ENCODE measurements around the gene PHF20.

The PHF20 gene

GRCh38 chr20:35734374-35734773 lies 37.4 kb upstream of the PHF20 start:
- Histone ChIP-seq H3K4me3 (replicated peaks; ENCODE audit: low read depth, low read length) (no peak overlapping the region), H3K27me3 (replicated peaks; ENCODE audit: control insufficient read depth, insufficient read depth, low read length) (no peaks in the 10 kb centered on the region), H3K36me3 (ENCODE audit: control insufficient read depth, insufficient read depth, low read length) (peaks cover 20% of the 10 kb centered on the region)
- no peak for TF ChIP-seq CTCF (IDR thresholded peaks at IDR 0.05; ENCODE audit: insufficient read depth, low read length, poor library complexity, severe bottlenecking)
- no peak for DNase-seq (ENCODE audit: extremely low read depth, insufficient read length)

DNA sequence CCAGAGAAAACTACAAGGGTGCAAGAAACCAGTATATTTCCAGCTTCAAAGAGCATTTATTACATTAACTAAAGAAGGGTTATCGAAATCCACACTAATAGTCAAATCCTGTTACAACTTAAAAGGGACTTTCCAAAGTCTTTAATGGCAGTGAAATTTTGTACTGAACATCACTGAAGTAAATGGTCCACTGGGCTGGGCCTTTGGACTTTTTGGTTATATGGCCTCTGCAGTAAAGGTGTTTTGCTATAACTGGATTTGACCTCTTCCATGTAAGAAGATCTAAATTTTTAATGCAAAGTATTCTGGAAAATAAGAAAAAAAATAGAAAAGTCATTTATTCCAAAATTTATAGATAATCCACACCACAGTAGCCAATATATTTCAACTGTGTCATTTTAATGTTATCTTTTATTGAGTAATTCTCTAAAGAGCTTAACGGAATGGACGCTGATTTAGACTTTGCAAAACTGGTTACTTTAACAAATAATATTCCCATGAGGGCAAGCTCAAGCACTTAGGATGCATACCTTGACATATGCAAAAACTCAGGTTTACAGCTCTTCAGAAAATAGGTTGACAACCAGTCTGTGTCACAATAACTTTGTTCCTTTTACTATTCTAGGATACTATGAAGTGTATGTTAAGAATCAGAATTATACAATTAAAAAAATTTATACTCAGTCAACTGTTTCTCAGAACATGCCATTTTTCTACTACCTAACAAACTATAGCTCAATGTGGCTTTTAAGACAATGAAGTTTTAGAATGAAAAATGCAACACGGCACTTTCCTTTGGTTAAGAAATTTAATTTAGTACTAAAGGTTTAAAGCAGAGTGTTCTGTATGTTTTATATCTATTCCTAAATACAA lies 36.8 kb upstream of the PHF20 start:
- DNase-seq (ENCODE audit: extremely low read depth, insufficient read length): no peak
- Histone ChIP-seq H3K36me3 (ENCODE audit: control insufficient read depth, insufficient read depth, low read length) (peaks cover 19% of the 10 kb centered on the region), H3K4me3 (replicated peaks; ENCODE audit: low read depth, low read length) (no peak overlapping the region), H3K27me3 (replicated peaks; ENCODE audit: control insufficient read depth, insufficient read depth, low read length) (no peaks in the 10 kb centered on the region)
- TF ChIP-seq CTCF (IDR thresholded peaks at IDR 0.05; ENCODE audit: insufficient read depth, low read length, poor library complexity, severe bottlenecking): no peak

GRCh38 chr20:35735826-35736470 lies 35.9 kb upstream of the PHF20 start:
- Histone ChIP-seq H3K4me3 (replicated peaks; ENCODE audit: low read depth, low read length) (no peak overlapping the region), H3K27me3 (replicated peaks; ENCODE audit: control insufficient read depth, insufficient read depth, low read length) (no peaks in the 10 kb centered on the region)
- no peak for TF ChIP-seq CTCF (IDR thresholded peaks at IDR 0.05; ENCODE audit: insufficient read depth, low read length, poor library complexity, severe bottlenecking)

GRCh38 chr20:35737865-35738333 lies 33.9 kb upstream of the PHF20 start:
- DNase-seq (ENCODE audit: extremely low read depth, insufficient read length): no peak
- Histone ChIP-seq H3K27me3 (replicated peaks; ENCODE audit: control insufficient read depth, insufficient read depth, low read length) (no peaks in the 10 kb centered on the region), H3K4me3 (replicated peaks; ENCODE audit: low read depth, low read length) (no peak overlapping the region), H3K36me3 (ENCODE audit: control insufficient read depth, insufficient read depth, low read length) (peaks cover 17% of the 10 kb centered on the region)
- no peak for TF ChIP-seq CTCF (IDR thresholded peaks at IDR 0.05; ENCODE audit: insufficient read depth, low read length, poor library complexity, severe bottlenecking)

More at GRCh38 chr20:35735826-35736470, 35.9 kb upstream of the PHF20 start:
- DNase-seq (ENCODE audit: extremely low read depth, insufficient read length): no peak
- H3K36me3 ChIP-seq (ENCODE audit: control insufficient read depth, insufficient read depth, low read length): peaks cover 21% of the 10 kb centered on the region

- Histone ChIP-seq H3K4me3 (replicated peaks; ENCODE audit: low read depth, low read length) (no peak overlapping the region), H3K36me3 (ENCODE audit: control insufficient read depth, insufficient read depth, low read length) (peaks cover 14% of the 10 kb centered on the region), H3K27me3 (replicated peaks; ENCODE audit: control insufficient read depth, insufficient read depth, low read length) (no peaks in the 10 kb centered on the region)
- no peak for DNase-seq (ENCODE audit: extremely low read depth, insufficient read length)
- TF ChIP-seq CTCF (IDR thresholded peaks at IDR 0.05; ENCODE audit: insufficient read depth, low read length, poor library complexity, severe bottlenecking): no peak
Observed at GRCh38 chr20:35738410-35739179, 33.2 kb upstream of the PHF20 start.
